GM19452 (cell line): ENCODE data around the gene TERT.
"Not testable (repeated sequence)": the region's sequence is repeated elsewhere in the genome, so short reads cannot be mapped to it uniquely, and the experiment has no call there.

ENCODE experiments used
- ATAC-seq: cut with Tn5 transposase; IDR thresholded peaks from one replicate; pipeline ENCODE4 v1.9.1; 2021; ENCODE audit not compliant: unreplicated experiment

The TERT gene

GRCh38 chr5:1280177-1281037 lies 14.5 kb downstream of the TERT start:
- no peak for ATAC-seq

DNA sequence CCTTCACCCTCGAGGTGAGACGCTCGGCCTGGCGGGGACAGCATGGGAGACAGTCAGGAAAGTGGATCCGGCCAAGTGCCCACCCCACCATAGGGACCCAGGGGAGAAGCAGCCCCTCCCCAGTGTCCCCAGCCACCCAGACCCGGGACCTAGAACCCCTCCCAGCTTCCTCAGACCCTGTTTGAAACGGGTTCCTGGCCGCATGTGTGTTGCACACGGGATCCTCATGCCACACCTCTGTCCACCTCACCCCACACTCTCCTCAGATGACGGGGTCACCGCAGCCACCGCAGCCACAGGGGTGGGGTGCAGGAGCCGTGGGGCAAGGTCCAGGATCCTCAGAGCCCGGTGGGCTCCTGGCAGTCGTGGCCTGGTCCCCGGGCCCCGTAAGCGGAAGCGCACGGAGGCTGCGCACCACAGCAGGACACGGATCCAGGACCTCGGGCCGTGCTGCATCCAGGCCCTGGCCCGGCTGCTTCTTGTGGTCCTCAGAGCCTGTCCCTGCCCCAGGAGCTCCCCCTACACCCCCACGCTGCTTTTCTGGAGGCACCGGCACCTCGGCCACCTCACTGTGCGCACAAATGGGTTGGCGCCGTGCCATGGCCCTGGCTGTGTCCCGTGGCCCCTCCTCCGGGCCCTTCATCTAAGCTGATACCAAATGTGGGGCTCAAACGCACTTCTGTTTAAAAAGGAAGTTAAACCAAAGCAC lies 15.3 kb downstream of the TERT start:
- ATAC-seq: no peak

DNA sequence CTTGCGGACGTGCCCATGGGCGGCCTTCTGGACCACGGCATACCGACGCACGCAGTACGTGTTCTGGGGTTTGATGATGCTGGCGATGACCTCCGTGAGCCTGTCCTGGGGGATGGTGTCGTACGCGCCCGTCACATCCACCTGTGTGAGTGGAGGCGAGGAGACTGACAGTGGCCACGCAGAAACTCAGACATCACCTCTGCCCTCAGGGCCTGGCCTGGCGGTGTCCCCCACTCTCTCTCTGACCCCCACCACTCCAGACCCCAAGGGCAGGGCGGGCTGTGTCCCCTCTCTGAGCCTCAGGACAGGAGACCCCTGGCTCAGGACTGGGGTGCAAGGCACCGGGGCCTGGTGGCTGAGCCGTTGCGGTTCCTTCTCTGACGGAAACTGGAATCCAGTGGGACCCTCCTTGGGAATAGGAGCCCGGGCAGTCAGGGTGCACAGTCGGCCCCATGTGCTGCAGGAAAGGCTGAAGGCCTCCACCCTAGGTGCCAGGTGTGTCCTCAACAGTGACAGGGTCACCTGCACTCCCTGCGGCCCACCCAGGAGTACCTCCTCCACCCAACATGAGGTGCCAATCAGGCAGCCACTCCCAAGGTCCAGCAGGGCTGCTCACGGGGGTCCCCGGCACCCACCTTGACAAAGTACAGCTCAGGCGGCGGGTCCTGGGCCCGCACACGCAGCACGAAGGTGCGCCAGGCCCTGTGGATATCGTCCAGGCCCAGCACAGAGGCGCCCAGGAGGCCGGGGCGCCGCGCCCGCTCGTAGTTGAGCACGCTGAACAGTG lies 16.0 kb downstream of the TERT start:
- ATAC-seq: no peak

DNA sequence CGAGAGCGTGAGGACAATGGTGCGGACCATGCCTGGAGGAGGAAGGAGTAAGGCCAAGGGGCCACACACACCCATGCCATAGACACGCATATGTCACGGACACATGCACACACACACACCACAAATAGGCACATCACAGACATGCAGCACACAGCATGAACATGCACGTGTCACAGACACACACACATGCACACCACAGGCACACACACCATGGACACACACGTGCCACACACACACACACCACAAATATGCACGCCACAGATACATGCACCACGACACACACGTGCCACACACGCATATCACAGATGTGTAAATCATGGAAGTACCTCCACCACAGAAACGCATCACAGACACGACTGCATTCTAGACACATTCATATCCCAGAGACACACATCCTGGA lies 16.7 kb downstream of the TERT start:
- no peak for ATAC-seq

- ATAC-seq: no peak
Measured at GRCh38 chr5:1277781-1278180, 17.1 kb downstream of the TERT start.

GRCh38 chr5:1277331-1277730 lies 17.5 kb downstream of the TERT start:
- no peak for ATAC-seq

GRCh38 chr5:1276930-1277329 lies 17.9 kb downstream of the TERT start:
- no peak for ATAC-seq

DNA sequence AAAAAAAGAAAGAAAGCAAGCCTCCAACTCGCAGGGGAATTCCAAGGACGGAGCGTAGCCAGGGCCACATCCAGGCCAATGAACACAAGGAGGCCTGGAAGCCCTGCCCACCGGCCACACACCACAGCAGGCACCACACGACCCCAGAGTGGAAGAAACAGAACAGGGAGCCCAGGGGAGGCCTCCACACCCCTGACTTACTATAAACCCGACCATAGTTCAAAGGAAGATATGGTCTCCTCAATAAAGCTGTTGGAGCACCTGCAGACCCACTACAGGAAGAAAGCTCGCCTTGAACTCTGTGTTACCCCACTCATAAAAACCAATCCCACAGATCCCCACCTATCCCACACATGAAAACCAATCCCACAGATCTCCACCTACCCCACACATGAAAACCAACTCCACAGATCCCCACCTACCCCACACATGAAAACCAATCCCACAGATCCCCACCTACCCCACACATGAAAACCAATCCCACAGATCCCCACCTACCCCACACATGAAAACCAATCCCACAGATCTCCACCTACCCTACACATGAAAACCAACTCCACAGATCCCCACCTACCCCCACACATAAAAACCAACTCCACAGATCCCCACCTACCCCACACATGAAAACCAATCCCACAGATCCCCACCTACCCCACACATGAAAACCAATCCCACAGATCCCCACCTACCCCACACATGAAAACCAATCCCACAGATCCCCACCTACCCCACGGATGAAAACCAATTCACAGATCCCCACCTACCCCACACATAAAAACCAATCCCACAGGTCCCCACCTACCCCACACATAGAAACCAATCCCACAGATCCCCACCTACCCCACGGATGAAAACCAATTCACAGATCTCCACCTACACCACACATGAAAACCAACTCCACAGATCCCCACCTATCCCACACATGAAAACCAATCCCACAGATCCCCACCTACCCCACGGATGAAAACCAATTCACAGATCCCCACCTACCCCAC lies 19.2 kb downstream of the TERT start:
- not testable (repeated sequence) for ATAC-seq

DNA sequence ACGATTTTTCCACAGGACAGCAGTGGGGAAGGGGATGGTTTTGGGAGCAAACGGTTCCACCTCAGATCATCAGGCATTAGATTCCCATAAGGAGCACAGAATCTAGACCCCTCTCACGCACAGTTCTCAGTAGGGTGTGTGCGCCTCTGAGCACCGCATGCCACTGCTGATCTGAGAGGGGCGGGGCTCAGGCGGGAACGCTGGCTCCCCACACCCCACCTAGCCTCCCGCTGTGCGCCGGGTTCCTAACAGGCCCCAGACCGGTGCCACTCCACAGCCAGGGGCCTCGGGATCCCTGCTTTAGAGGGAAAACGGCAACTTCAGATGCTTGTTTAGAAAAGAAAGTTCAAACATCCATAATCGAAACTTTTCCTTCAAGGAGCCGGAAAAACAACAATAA lies 20.4 kb downstream of the TERT start:
- no peak for ATAC-seq

- ATAC-seq: no peak
Measured at GRCh38 chr5:1273745-1274144, 21.1 kb downstream of the TERT start.

DNA sequence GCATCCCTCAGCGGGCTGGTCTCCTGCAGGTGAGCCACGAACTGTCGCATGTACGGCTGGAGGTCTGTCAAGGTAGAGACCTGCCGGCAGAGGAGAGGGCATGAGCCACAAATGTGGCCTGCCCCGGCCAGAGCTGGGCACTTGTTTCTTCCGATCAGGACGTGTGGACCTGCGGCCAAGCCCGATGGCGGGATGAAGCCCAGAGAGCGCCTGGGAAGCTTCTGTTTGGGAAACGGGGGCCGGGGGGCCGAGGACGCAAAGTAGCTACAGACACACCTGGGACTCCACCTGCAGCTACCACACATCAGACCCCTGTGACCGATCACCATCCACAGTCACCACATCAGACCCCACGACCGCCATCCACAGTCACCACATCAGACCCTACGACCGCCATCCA lies 22.7 kb downstream of the TERT start:
- no peak for ATAC-seq

- ATAC-seq: no peak
Measured at GRCh38 chr5:1270933-1271914, 23.6 kb downstream of the TERT start.

DNA sequence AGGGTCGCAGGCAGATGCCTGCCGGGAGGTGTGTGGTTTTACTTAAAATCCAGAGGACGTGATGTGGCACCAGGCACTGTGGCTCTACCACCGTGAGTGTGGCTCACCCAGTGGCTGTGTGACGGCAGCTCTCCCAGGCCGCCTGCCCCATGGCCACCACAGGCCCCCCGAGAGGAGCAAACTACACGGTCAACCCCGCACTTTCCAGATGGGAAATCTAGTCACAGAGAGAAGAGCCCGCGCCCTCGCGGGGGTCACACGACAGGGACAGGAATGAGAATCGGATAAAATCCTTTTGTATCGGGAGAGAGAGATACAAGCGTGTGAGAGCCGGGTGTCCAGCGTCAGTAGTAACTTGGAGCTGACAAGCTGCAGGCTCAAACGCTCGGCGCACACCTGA lies 24.4 kb downstream of the TERT start:
- ATAC-seq: no peak

DNA sequence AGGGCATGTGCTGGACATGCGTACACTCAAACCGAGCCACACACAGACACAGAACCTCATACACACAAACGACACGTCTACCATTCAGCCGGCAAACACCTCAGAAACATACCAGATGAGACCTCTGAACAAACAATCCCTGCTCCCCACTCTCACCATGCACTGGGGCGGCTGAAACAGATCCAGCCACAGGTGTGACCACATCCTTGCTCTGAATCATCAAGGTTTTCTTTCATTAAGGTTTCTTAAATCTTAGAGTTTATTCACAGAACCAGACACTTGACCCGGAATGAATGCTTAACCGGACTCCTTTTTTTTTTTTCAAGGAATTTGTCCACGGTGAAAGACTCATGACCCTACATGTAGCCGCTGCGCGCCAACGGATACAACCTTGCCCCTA lies 26.2 kb downstream of the TERT start:
- ATAC-seq: no peak

DNA sequence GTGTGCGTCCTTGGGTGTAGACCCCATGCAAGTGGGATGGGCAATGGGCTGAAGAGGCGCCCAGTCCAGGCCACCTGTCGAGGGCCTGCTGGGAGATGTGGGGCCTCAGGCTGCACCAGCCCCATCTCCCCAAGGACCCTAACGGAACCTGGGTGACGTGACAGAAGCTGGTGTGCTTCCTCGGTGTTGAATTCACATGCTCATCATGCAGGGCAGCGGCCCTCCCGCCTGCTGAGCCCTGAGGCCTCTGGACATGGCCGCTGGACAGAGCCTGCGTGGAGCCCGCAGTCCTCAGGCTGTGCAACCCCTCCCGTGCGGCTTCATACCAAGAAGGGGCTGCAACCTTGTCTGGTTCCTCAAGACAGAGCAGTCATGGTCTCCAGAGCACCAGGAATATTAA lies 26.8 kb downstream of the TERT start:
- ATAC-seq: no peak

DNA sequence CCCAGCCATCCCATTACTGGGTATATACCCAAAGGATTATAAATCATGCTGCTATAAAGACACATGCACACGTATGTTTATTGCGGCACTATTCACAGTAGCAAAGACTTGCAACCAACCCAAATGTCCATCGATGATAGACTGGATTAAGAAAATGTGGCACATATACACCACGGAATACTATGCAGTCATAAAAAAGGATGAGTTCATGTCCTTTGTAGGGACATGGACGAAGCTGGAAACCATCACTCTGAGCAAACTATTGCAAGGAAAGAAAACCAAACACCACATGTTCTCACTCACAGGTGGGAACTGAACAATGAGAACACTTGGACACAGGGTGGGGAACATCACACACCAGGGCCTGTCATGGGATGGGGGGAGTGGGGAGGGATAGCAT lies 27.4 kb downstream of the TERT start:
- not testable (repeated sequence) for ATAC-seq

- no peak for ATAC-seq
Measured at GRCh38 chr5:1266791-1267190, 28.1 kb downstream of the TERT start.

DNA sequence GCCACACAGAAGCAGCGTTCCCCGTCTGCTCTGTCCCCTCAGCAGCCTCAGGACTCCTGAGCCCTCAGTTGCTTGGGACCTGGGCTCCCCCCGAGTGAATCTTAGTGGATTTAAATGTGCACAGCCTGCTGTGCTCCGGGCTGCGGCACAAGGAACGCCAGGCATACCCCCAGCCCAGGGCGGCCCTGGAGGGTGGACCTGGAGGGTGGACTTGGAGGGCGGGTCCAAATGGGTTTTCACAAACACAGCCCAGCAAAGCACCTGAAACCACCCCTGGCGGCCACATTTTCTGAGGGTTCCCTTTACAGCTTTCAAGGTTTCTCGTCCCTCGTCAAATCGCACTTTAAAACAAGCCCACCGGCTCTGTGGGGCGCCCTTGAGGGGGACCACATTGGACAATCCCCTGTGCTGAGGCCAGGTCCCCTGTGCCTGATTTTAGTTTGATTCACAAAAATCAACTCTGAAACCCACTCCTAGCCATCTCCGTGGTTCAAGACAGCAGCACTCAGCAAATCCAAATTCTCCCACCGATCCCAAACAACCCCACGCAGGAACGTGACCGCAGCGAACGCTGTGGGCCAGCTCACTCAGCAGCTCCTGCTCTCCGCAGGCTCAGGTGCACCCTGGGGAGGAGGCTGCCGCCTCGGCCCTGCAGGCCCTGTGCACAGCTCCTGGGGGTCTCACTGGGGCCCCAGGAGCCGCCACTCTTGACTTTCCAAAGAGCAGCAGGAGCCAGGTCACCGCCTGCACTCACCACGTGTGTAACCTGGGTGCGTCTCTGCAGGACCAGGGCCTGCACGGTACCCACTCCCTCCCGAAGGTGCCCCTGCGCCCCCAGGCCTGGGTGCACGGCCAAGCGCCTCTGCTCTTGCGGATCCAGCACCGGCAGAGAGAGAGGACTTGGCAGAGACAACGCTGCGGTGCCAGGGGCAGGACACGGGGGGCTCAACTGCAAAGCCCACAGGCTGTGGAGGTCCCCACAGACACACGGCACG lies 29.1 kb downstream of the TERT start:
- no peak for ATAC-seq
